ENCODE data around the gene CCR7.

GRCh38 chr17:40568074-40568836, 3.0 kb upstream of the CCR7 start:
- TF ChIP-seq POLR2A (IDR thresholded peaks at IDR 0.05) = no peak
- no peak for TF ChIP-seq CTCF (IDR thresholded peaks at IDR 0.05)
